ENCODE measurements around the gene ST6GALNAC5. TPM values are rescaled to one million over a fixed set of nuclear protein-coding genes. Genes with fewer than 3 reads are reported as not detected.

Gene ST6GALNAC5
- total RNA-seq, 1 experiment from 2014 or later = 2.0 TPM

GRCh38 chr1:76949503-76949902 is 82.2 kb downstream of the ST6GALNAC5 start:
- no peak overlapping the region for H3K27ac Mint-ChIP-seq (ENCODE audit: unreplicated experiment)
- no peaks in the 10 kb centered on the region for H3K4me1 Mint-ChIP-seq (ENCODE audit: low read depth, unreplicated experiment)
- no peaks in the 10 kb centered on the region for H3K9me3 Mint-ChIP-seq (ENCODE audit: low read depth, unreplicated experiment)
- intact Hi-C loops (cut with micrococcal nuclease; ENCODE audit: unreplicated experiment) = no loop called here
- CTCF ChIA-PET = no interaction called here
- BruUV-seq (replicated peaks) = no TSS peak
- DNase-seq = no peak
- no peaks in the 10 kb centered on the region for H3K27me3 Mint-ChIP-seq (ENCODE audit: unreplicated experiment)
- no peak for TF ChIP-seq CTCF (IDR thresholded peaks at IDR 0.05; ENCODE audit: unreplicated experiment)
- no peak overlapping the region for H3K4me3 Mint-ChIP-seq (ENCODE audit: low read depth, unreplicated experiment)
- no peaks in the 10 kb centered on the region for H3K36me3 Mint-ChIP-seq (ENCODE audit: insufficient read depth, unreplicated experiment)

- TF ChIP-seq CTCF (IDR thresholded peaks at IDR 0.05; ENCODE audit: unreplicated experiment) = no peak
- no peaks in the 10 kb centered on the region for H3K36me3 Mint-ChIP-seq (ENCODE audit: insufficient read depth, unreplicated experiment)
These were observed 83.0 kb downstream of the ST6GALNAC5 start for GRCh38 chr1:76950306-76950705.

GRCh38 chr1:76951153-76951552 is 83.9 kb downstream of the ST6GALNAC5 start:
- no peak for TF ChIP-seq CTCF (IDR thresholded peaks at IDR 0.05; ENCODE audit: unreplicated experiment)
- H3K4me1 Mint-ChIP-seq (ENCODE audit: low read depth, unreplicated experiment) = no peaks in the 10 kb centered on the region
- no peak overlapping the region for H3K27ac Mint-ChIP-seq (ENCODE audit: unreplicated experiment)
- no peaks in the 10 kb centered on the region for H3K27me3 Mint-ChIP-seq (ENCODE audit: unreplicated experiment)
- H3K4me3 Mint-ChIP-seq (ENCODE audit: low read depth, unreplicated experiment) = no peak overlapping the region
- intact Hi-C loops (cut with micrococcal nuclease; ENCODE audit: unreplicated experiment) = no loop called here
- no peaks in the 10 kb centered on the region for H3K9me3 Mint-ChIP-seq (ENCODE audit: low read depth, unreplicated experiment)
- H3K36me3 Mint-ChIP-seq (ENCODE audit: insufficient read depth, unreplicated experiment) = no peaks in the 10 kb centered on the region
- no peak for DNase-seq
- no TSS peak for BruUV-seq (replicated peaks)
- CTCF ChIA-PET = no interaction called here

More at GRCh38 chr1:76950306-76950705, 83.0 kb downstream of the ST6GALNAC5 start:
- no peaks in the 10 kb centered on the region for H3K9me3 Mint-ChIP-seq (ENCODE audit: low read depth, unreplicated experiment)
- H3K27me3 Mint-ChIP-seq (ENCODE audit: unreplicated experiment) = no peaks in the 10 kb centered on the region
- H3K4me1 Mint-ChIP-seq (ENCODE audit: low read depth, unreplicated experiment) = no peaks in the 10 kb centered on the region
- BruUV-seq (replicated peaks) = no TSS peak
- DNase-seq = no peak
- no peak overlapping the region for H3K4me3 Mint-ChIP-seq (ENCODE audit: low read depth, unreplicated experiment)
- intact Hi-C loops (cut with micrococcal nuclease; ENCODE audit: unreplicated experiment) = no loop called here
- no peak overlapping the region for H3K27ac Mint-ChIP-seq (ENCODE audit: unreplicated experiment)
- CTCF ChIA-PET = no interaction called here

- CTCF ChIA-PET = no interaction called here
- BruUV-seq (replicated peaks) = no TSS peak
- Mint-ChIP-seq H3K27ac (ENCODE audit: unreplicated experiment) (no peak overlapping the region), H3K36me3 (ENCODE audit: insufficient read depth, unreplicated experiment) (no peaks in the 10 kb centered on the region), H3K4me1 (ENCODE audit: low read depth, unreplicated experiment) (no peaks in the 10 kb centered on the region), H3K27me3 (ENCODE audit: unreplicated experiment) (no peaks in the 10 kb centered on the region), H3K9me3 (ENCODE audit: low read depth, unreplicated experiment) (no peaks in the 10 kb centered on the region), H3K4me3 (ENCODE audit: low read depth, unreplicated experiment) (no peak overlapping the region)
- no peak for DNase-seq
- TF ChIP-seq CTCF (IDR thresholded peaks at IDR 0.05; ENCODE audit: unreplicated experiment) = no peak
- intact Hi-C loops (cut with micrococcal nuclease; ENCODE audit: unreplicated experiment) = no loop called here
These were observed 88.4 kb downstream of the ST6GALNAC5 start for GRCh38 chr1:76955652-76956051.
